Epidermal melanocyte (primary cell): ENCODE data around the gene LPAR2.
A peak's percentile ranks its signal among the peaks of the same experiment; 100 is the strongest.

ENCODE experiments used
- DNase-seq: peaks from one replicate; pipeline ENCODE4 v3.0.0; 2011; ENCODE audit warnings: low spot score; ENCODE audit not compliant: insufficient read length

Gene LPAR2

GRCh38 chr19:19653597-19654147 lies 25.7 kb upstream of the LPAR2 start:
- peak; percentile 5 for DNase-seq

GRCh38 chr19:19652482-19653295 lies 24.7 kb upstream of the LPAR2 start:
- peak; percentile 8 for DNase-seq

GRCh38 chr19:19651076-19651475 lies 23.1 kb upstream of the LPAR2 start:
- DNase-seq, result peak; percentile 10

GRCh38 chr19:19650331-19650730 lies 22.3 kb upstream of the LPAR2 start:
- peak; percentile 8 for DNase-seq

GRCh38 chr19:19649580-19649995 lies 21.6 kb upstream of the LPAR2 start:
- DNase-seq, result peak; percentile 8

- peak; percentile 3 for DNase-seq
Observed at GRCh38 chr19:19649155-19649554, 21.1 kb upstream of the LPAR2 start.

GRCh38 chr19:19647037-19647835 lies 19.2 kb upstream of the LPAR2 start:
- no peak for DNase-seq

- no peak for DNase-seq
Observed at GRCh38 chr19:19645233-19645870, 17.3 kb upstream of the LPAR2 start.

- no peak for DNase-seq
Observed at GRCh38 chr19:19644054-19644388, 16.0 kb upstream of the LPAR2 start.

GRCh38 chr19:19643158-19644053 lies 15.4 kb upstream of the LPAR2 start, which contains the start of gene GMIP:
Gene GMIP, minus strand, starts transcription at chr19:19643657. Its CDS starts 128 bp downstream, at chr19:19643529.
- DNase-seq, result peak; percentile 94

GRCh38 chr19:19642506-19643157 lies 14.6 kb upstream of the LPAR2 start:
- peak; percentile 66 for DNase-seq

- DNase-seq, result no peak
Observed at GRCh38 chr19:19637523-19638251, 9.7 kb upstream of the LPAR2 start.

GRCh38 chr19:19637186-19637522 lies 9.1 kb upstream of the LPAR2 start:
- no peak for DNase-seq

- DNase-seq, result no peak
Observed at GRCh38 chr19:19636573-19637185, 8.7 kb upstream of the LPAR2 start.

GRCh38 chr19:19635313-19635702 lies 7.3 kb upstream of the LPAR2 start:
- no peak for DNase-seq

- DNase-seq, result no peak
Observed at GRCh38 chr19:19634516-19635312, 6.7 kb upstream of the LPAR2 start.

GRCh38 chr19:19633711-19634515 lies 5.9 kb upstream of the LPAR2 start:
- DNase-seq, result no peak

GRCh38 chr19:19632661-19633060 lies 4.6 kb upstream of the LPAR2 start:
- DNase-seq, result no peak
